ENCODE data around the gene ARHGAP44.

DNA sequence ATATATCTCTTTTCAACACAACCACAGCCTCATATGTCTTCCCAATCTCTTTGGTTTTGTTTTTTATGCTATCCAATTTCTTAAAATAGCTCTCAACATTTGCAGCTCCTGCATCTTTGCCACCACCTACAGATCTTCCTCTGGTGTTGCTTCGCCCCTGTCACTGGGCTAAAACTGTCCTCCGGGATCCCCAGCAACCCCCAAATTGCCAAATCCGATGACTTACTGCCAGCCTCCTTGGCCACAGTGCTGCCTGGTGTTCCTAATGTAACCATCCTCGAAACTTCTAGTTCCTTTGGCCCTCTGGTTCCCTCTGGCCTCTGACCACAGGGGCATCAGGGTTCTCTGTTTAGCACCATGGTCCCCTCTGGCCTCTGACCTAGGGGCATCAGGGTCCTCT, 157.7 kb downstream of the ARHGAP44 start:
- TF ChIP-seq, protein P1, sequence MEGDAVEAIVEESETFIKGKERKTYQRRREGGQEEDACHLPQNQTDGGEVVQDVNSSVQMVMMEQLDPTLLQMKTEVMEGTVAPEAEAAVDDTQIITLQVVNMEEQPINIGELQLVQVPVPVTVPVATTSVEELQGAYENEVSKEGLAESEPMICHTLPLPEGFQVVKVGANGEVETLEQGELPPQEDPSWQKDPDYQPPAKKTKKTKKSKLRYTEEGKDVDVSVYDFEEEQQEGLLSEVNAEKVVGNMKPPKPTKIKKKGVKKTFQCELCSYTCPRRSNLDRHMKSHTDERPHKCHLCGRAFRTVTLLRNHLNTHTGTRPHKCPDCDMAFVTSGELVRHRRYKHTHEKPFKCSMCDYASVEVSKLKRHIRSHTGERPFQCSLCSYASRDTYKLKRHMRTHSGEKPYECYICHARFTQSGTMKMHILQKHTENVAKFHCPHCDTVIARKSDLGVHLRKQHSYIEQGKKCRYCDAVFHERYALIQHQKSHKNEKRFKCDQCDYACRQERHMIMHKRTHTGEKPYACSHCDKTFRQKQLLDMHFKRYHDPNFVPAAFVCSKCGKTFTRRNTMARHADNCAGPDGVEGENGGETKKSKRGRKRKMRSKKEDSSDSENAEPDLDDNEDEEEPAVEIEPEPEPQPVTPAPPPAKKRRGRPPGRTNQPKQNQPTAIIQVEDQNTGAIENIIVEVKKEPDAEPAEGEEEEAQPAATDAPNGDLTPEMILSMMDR (IDR thresholded peaks at IDR 0.05; ENCODE audit: borderline replicate concordance, extremely low read depth, low read length, poor library complexity, severe bottlenecking) = no peak
- no peak for TF ChIP-seq EZH2 (IDR thresholded peaks at IDR 0.05; ENCODE audit: borderline replicate concordance, low read depth, low read length, severe bottlenecking)
